MM.1S (cell line): ENCODE data around the gene ADAMTS9.

ENCODE experiments used
- DNase-seq: peaks from one replicate; pipeline ENCODE4 v3.0.0-alpha.2; 2015
- H2AFZ ChIP-seq: fragments of 300-600 bp; sonication (generic); 2 replicates; pipeline ENCODE4 v1.6.0; 2016; ENCODE audit warnings: antibody characterized with exemption, low read length
- H3F3A ChIP-seq: fragments of 300-600 bp; sonication (generic); 2 replicates; pipeline ENCODE4 v1.6.1; 2016; ENCODE audit warnings: mild to moderate bottlenecking, antibody characterized with exemption, low read length, moderate library complexity, mixed read lengths; ENCODE audit not compliant: insufficient read depth
- H3K27ac ChIP-seq: fragments of 300-600 bp; sonication (generic); 2 replicates; pipeline ENCODE4 v1.5.1; 2016; ENCODE audit warnings: mild to moderate bottlenecking, low read length
- H3K27me3 ChIP-seq: fragments of 300-600 bp; sonication (generic); replicated peaks from 2 replicates; pipeline ENCODE4 v1.6.0; 2016; ENCODE audit warnings: low read length; ENCODE audit not compliant: insufficient read depth
- H3K36me3 ChIP-seq: fragments of 300-600 bp; sonication (generic); replicated peaks from 2 replicates; pipeline ENCODE4 v1.6.1; 2016; ENCODE audit warnings: mild to moderate bottlenecking, low read length, mixed read lengths; ENCODE audit not compliant: insufficient read depth
- H3K4me1 ChIP-seq: fragments of 300-600 bp; sonication (generic); 2 replicates; pipeline ENCODE4 v1.6.1; 2016; ENCODE audit warnings: low read length, mixed read lengths
- H3K4me2 ChIP-seq: fragments of 300-600 bp; sonication (generic); 2 replicates; pipeline ENCODE4 v1.6.0; 2016; ENCODE audit warnings: low read depth, low read length
- H3K4me3 ChIP-seq: fragments of 300-600 bp; sonication (generic); 2 replicates; pipeline ENCODE4 v1.5.1; 2016; ENCODE audit warnings: low read length, mixed read lengths
- H3K79me2 ChIP-seq: fragments of 300-600 bp; sonication (generic); 2 replicates; pipeline ENCODE4 v1.6.1; 2016; ENCODE audit warnings: mixed run types, low read length, mixed read lengths
- H3K9ac ChIP-seq: fragments of 300-600 bp; sonication (generic); 2 replicates; pipeline ENCODE4 v1.6.1; 2016; ENCODE audit warnings: low read length, mixed read lengths
- H3K9me2 ChIP-seq: fragments of 300-600 bp; sonication (generic); replicated peaks from 2 replicates; pipeline ENCODE4 v1.6.1; 2016; ENCODE audit warnings: mild to moderate bottlenecking, low read length, mixed read lengths; ENCODE audit not compliant: insufficient read depth
- H3K9me3 ChIP-seq: fragments of 300-600 bp; sonication (generic); replicated peaks from 2 replicates; pipeline ENCODE4 v1.6.1; 2016; ENCODE audit warnings: mild to moderate bottlenecking, low read length, mixed read lengths; ENCODE audit not compliant: insufficient read depth
- H4K20me1 ChIP-seq: fragments of 300-600 bp; sonication (generic); 2 replicates; pipeline ENCODE4 v1.6.1; 2016; ENCODE audit warnings: mild to moderate bottlenecking, low read length, moderate library complexity, mixed read lengths; ENCODE audit not compliant: insufficient read depth
- CTCF ChIP-seq: fragments of 300-600 bp; sonication (generic); IDR thresholded peaks from 2 replicates; pipeline ENCODE4 v1.5.1; 2016; ENCODE audit warnings: antibody characterized with exemption, low read length, mixed read lengths
- EZH2 ChIP-seq: fragments of 300-600 bp; sonication (generic); optimal IDR thresholded peaks from 2 replicates; pipeline ENCODE3; 2017; ENCODE audit warnings: low read depth, mild to moderate bottlenecking, antibody characterized with exemption, low read length, mixed read lengths
- EZH2phosphoT487 ChIP-seq: fragments of 300-600 bp; sonication (generic); IDR thresholded peaks from 2 replicates; pipeline ENCODE4 v1.6.1; 2018; ENCODE audit warnings: antibody characterized with exemption, low read length

The ADAMTS9 gene

GRCh38 chr3:64667887-64668581 is 19.8 kb downstream of the ADAMTS9 start:
- H3K79me2 ChIP-seq = no peaks in the 10 kb centered on the region
- H3K36me3 ChIP-seq = no peaks in the 10 kb centered on the region
- TF ChIP-seq EZH2phosphoT487 = no peak
- TF ChIP-seq EZH2 = no peak
- TF ChIP-seq CTCF = no peak
- DNase-seq = no peak
- H2AFZ ChIP-seq = no peak overlapping the region
- H4K20me1 ChIP-seq = no peaks in the 10 kb centered on the region
- no peaks in the 10 kb centered on the region for H3K9me3 ChIP-seq
- H3K4me3 ChIP-seq = no peak overlapping the region
- no peak overlapping the region for H3K27ac ChIP-seq
- H3K9ac ChIP-seq = no peak overlapping the region
- no peak overlapping the region for H3K4me2 ChIP-seq
- no peaks in the 10 kb centered on the region for H3F3A ChIP-seq
- H3K9me2 ChIP-seq = no peaks in the 10 kb centered on the region
- H3K27me3 ChIP-seq = no peaks in the 10 kb centered on the region
- H3K4me1 ChIP-seq = no peaks in the 10 kb centered on the region

- no peak for DNase-seq
- no peaks in the 10 kb centered on the region for H3F3A ChIP-seq
- no peaks in the 10 kb centered on the region for H3K79me2 ChIP-seq
- H3K4me2 ChIP-seq = no peak overlapping the region
- H4K20me1 ChIP-seq = no peaks in the 10 kb centered on the region
- no peaks in the 10 kb centered on the region for H3K9me2 ChIP-seq
- no peak for TF ChIP-seq EZH2phosphoT487
- no peak for TF ChIP-seq EZH2
- no peak for TF ChIP-seq CTCF
- H3K27me3 ChIP-seq = no peaks in the 10 kb centered on the region
- H2AFZ ChIP-seq = no peak overlapping the region
- H3K9ac ChIP-seq = no peak overlapping the region
- H3K27ac ChIP-seq = no peak overlapping the region
- H3K9me3 ChIP-seq = no peaks in the 10 kb centered on the region
- H3K36me3 ChIP-seq = no peaks in the 10 kb centered on the region
- H3K4me3 ChIP-seq = no peak overlapping the region
- H3K4me1 ChIP-seq = no peaks in the 10 kb centered on the region
Measured at GRCh38 chr3:64667138-64667537, 20.7 kb downstream of the ADAMTS9 start.

- TF ChIP-seq EZH2phosphoT487 = no peak
- TF ChIP-seq EZH2 = no peak
- TF ChIP-seq CTCF = no peak
- no peak overlapping the region for H3K27ac ChIP-seq
- no peak for DNase-seq
Measured at GRCh38 chr3:64666171-64666588, 21.6 kb downstream of the ADAMTS9 start.

More at GRCh38 chr3:64666171-64666588, 21.6 kb downstream of the ADAMTS9 start:
- H3K36me3 ChIP-seq = no peaks in the 10 kb centered on the region
- no peak overlapping the region for H2AFZ ChIP-seq
- no peak overlapping the region for H3K4me2 ChIP-seq
- H3K9me3 ChIP-seq = no peaks in the 10 kb centered on the region
- H3F3A ChIP-seq = no peaks in the 10 kb centered on the region
- no peaks in the 10 kb centered on the region for H3K4me1 ChIP-seq
- H4K20me1 ChIP-seq = no peaks in the 10 kb centered on the region
- H3K9me2 ChIP-seq = no peaks in the 10 kb centered on the region
- no peaks in the 10 kb centered on the region for H3K27me3 ChIP-seq
- H3K4me3 ChIP-seq = no peak overlapping the region
- H3K79me2 ChIP-seq = no peaks in the 10 kb centered on the region
- H3K9ac ChIP-seq = no peak overlapping the region
